ENCODE data around the gene CATSPERB. TPM values are rescaled to one million over a fixed set of nuclear protein-coding genes. Genes with fewer than 3 reads are reported as not detected.
A peak's percentile ranks its signal among the peaks of the same experiment; 100 is the strongest.

CATSPERB gene
- total and polyA plus RNA-seq, 9 of the 15 experiments (the other 6 are each of a cell fraction or from before 2014, with no cell fraction given): 0.05 to 1.4 (median 0.89) TPM

DNA sequence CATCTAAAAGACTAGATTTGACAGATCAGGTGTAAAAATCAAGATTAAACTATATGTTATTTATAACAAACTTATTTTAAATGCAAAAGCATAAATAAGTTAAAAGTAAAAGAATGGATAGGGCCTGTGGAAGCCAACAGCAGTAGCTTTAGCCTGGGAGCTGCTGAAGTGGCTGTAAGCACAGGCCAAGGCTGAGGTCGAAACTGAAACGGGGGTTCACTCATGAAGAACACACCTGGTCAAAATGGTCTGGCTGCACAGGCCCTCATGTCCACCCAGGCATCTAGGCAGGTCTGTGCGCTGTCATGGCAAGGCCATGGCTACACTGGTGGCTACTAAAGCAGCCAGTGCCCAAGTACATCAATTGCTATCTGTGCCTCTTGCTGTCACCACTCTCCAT lies 23.1 kb downstream of the CATSPERB start:
- no peaks in the 10 kb centered on the region for H4K20me1 ChIP-seq (replicated peaks; ENCODE audit: control insufficient read depth, insufficient read depth, low read length)
- BruUV-seq (replicated peaks): no TSS peak
- ChIA-PET CTCF (ENCODE audit: low intra/inter-chr PET ratio) (no interaction called here), POLR2A (no interaction called here)
- H3K27ac ChIP-seq (ENCODE audit: extremely low read depth, low read depth, low read length): no peak overlapping the region
- in situ Hi-C loops (cut with MboI): no loop called here
- no peaks in the 10 kb centered on the region for H3K9me1 ChIP-seq (ENCODE audit: control insufficient read depth, insufficient read depth, low read length)
- FAIRE-seq (no peak), ATAC-seq (no peak), DNase-seq (ENCODE audit: extremely low read depth in 1 of 4, low spot score in 3 of 4) (no peak)
- H2AFZ ChIP-seq (ENCODE audit: low read depth, low read length): no peak overlapping the region
- 27% methylated on average over 3 of the region's 3 CpGs for WGBS (ENCODE audit: insufficient coverage, low coverage, missing lambda C conversion rate)
- intact Hi-C loops (cut with micrococcal nuclease): no loop called here
- no peaks in the 10 kb centered on the region for H3K27me3 ChIP-seq (ENCODE audit: control insufficient read depth in 2 of 2, insufficient read depth in 2 of 2, low read length in 2 of 2)
- no peaks in the 10 kb centered on the region for H3K9me3 ChIP-seq (replicated peaks; ENCODE audit: control insufficient read depth, insufficient read depth, low read depth, low read length)
- H3K4me1 ChIP-seq (replicated peaks in 1 of 2; ENCODE audit: control insufficient read depth in 2 of 2, insufficient read depth in 2 of 2, low read length in 2 of 2): no peaks in the 10 kb centered on the region
- H3K4me3 ChIP-seq: no peak overlapping the region
- no peak overlapping the region for H3K9ac ChIP-seq (ENCODE audit: insufficient read depth in 1 of 2, low read depth in 2 of 2, low read length in 2 of 2)
- H3K79me2 ChIP-seq (ENCODE audit: control insufficient read depth, insufficient read depth, low read length): no peaks in the 10 kb centered on the region
- TF ChIP-seq NR1H2 (CRISPR knock-in tag; IDR thresholded peaks at IDR 0.05): no peak
- TF ChIP-seq ZNF507 (tag; conservative IDR thresholded peaks at IDR 0.05): peak; percentile 66
- H3K36me3 ChIP-seq (ENCODE audit: control insufficient read depth, insufficient read depth, low read length): no peaks in the 10 kb centered on the region
- H3K4me2 ChIP-seq (ENCODE audit: insufficient read depth, low read length): no peak overlapping the region

DNA sequence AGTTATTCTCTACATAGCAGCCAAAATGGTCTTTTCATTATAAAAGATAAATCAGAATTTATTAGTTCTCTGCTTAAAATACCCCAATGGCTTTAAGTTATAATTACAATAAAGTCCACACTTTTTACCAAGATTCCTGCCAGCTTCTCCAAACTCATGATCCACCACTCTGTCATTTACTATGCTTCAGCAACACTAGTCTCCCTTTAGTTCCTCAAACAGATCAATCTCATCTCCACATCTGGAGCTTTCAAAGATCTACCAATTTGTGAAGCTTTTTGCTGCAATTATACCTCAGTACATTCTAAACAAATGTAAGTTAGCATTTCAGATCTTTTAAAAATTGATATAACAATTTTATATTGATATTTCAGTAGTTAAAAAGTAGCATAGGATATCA lies 24.9 kb downstream of the CATSPERB start:
- Histone ChIP-seq H3K79me2 (ENCODE audit: control insufficient read depth, insufficient read depth, low read length) (no peaks in the 10 kb centered on the region), H2AFZ (ENCODE audit: low read depth, low read length) (no peak overlapping the region), H3K4me1 (replicated peaks in 1 of 2; ENCODE audit: control insufficient read depth in 2 of 2, insufficient read depth in 2 of 2, low read length in 2 of 2) (no peaks in the 10 kb centered on the region), H3K4me2 (ENCODE audit: insufficient read depth, low read length) (no peak overlapping the region), H4K20me1 (replicated peaks; ENCODE audit: control insufficient read depth, insufficient read depth, low read length) (no peaks in the 10 kb centered on the region), H3K9me1 (ENCODE audit: control insufficient read depth, insufficient read depth, low read length) (no peaks in the 10 kb centered on the region), H3K27me3 (ENCODE audit: control insufficient read depth in 2 of 2, insufficient read depth in 2 of 2, low read length in 2 of 2) (no peaks in the 10 kb centered on the region), H3K27ac (ENCODE audit: extremely low read depth, low read depth, low read length) (no peak overlapping the region), H3K9ac (ENCODE audit: insufficient read depth in 1 of 2, low read depth in 2 of 2, low read length in 2 of 2) (no peak overlapping the region), H3K9me3 (replicated peaks; ENCODE audit: control insufficient read depth, insufficient read depth, low read depth, low read length) (no peaks in the 10 kb centered on the region), H3K36me3 (ENCODE audit: control insufficient read depth, insufficient read depth, low read length) (no peaks in the 10 kb centered on the region), H3K4me3 (no peak overlapping the region)
- BruUV-seq (replicated peaks): no TSS peak
- ChIA-PET POLR2A (interaction anchor here (0.6 kb wide), 1 partner anchor 438 kb away, joined by 3 read pairs; no protein-coding TSS in a partner anchor), CTCF (ENCODE audit: low intra/inter-chr PET ratio) (no interaction called here)
- ATAC-seq: no peak
- in situ Hi-C loops (cut with MboI): no loop called here
- FAIRE-seq: no peak
- intact Hi-C loops (cut with micrococcal nuclease): no loop called here
- no peak for DNase-seq (ENCODE audit: extremely low read depth in 1 of 4, low spot score in 3 of 4)
- no peak for TF ChIP-seq ZNF408 (CRISPR knock-in tag; IDR thresholded peaks at IDR 0.05; ENCODE audit: low read depth)
- TF ChIP-seq, protein P1, sequence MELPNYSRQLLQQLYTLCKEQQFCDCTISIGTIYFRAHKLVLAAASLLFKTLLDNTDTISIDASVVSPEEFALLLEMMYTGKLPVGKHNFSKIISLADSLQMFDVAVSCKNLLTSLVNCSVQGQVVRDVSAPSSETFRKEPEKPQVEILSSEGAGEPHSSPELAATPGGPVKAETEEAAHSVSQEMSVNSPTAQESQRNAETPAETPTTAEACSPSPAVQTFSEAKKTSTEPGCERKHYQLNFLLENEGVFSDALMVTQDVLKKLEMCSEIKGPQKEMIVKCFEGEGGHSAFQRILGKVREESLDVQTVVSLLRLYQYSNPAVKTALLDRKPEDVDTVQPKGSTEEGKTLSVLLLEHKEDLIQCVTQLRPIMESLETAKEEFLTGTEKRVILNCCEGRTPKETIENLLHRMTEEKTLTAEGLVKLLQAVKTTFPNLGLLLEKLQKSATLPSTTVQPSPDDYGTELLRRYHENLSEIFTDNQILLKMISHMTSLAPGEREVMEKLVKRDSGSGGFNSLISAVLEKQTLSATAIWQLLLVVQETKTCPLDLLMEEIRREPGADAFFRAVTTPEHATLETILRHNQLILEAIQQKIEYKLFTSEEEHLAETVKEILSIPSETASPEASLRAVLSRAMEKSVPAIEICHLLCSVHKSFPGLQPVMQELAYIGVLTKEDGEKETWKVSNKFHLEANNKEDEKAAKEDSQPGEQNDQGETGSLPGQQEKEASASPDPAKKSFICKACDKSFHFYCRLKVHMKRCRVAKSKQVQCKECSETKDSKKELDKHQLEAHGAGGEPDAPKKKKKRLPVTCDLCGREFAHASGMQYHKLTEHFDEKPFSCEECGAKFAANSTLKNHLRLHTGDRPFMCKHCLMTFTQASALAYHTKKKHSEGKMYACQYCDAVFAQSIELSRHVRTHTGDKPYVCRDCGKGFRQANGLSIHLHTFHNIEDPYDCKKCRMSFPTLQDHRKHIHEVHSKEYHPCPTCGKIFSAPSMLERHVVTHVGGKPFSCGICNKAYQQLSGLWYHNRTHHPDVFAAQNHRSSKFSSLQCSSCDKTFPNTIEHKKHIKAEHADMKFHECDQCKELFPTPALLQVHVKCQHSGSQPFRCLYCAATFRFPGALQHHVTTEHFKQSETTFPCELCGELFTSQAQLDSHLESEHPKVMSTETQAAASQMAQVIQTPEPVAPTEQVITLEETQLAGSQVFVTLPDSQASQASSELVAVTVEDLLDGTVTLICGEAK (IDR thresholded peaks at IDR 0.05): no peak
- TF ChIP-seq, protein P1 (CRISPR knock-in tag; IDR thresholded peaks at IDR 0.05): no peak
- TF ChIP-seq ZNF75A (CRISPR knock-in tag; IDR thresholded peaks at IDR 0.05): no peak
- no peak for TF ChIP-seq TFAM (CRISPR knock-in tag; conservative IDR thresholded peaks at IDR 0.05)
